GM08714 (cell line): ENCODE measurements around the gene DKC1.
"Not testable (repeated sequence)": the region's sequence is repeated elsewhere in the genome, so short reads cannot be mapped to it uniquely, and the experiment has no call there.

Source experiments
- H3K4me3 ChIP-seq: fragments of 200-500 bp; sonication (Bioruptor generic); 2 replicates; pipeline ENCODE4 v1.5.1; 2014; ENCODE audit warnings: mild to moderate bottlenecking, low read length, inconsistent platforms
- ZNF274 ChIP-seq: IDR thresholded peaks from 2 replicates; pipeline ENCODE4 v1.6.1; 2012; ENCODE audit warnings: mild to moderate bottlenecking, low read depth, low read length

The DKC1 gene

DNA sequence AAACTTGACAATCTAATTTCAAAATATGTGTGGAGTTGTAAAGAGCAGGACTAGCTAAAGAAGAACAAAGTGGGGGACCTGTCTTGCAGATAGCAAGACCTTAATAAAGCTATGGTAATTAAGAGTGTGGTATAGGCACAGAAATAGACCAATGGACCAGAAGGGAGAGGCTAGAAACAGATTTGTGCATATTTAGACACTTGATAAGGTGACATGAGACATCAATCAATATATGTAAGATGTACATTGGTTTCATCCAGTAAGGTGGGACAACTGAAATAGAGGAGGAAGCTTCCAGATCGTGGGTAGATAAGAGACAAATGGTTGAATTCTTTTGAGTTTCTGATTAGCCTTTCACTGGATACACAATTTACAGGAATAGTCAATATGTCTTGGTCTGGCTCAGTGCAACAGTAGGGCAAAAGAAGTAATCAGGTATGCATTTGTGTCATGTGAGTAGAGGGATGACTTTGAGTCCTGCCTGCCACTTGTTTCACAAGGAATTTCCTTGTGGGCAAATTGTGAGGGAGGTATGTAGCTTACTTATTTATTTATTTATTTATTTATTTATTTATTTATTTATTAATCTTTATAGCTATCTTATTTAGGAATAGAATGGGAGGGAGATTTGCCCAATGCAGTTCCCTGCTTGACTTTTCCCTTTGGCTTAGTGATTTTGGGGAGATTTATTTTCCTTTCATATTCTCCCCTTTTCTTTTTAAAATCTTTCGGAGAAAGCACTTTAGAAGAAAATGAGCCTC lies 49.9 kb downstream of the DKC1 start:
- H3K4me3 ChIP-seq: no peak overlapping the region
- TF ChIP-seq ZNF274: no peak

DNA sequence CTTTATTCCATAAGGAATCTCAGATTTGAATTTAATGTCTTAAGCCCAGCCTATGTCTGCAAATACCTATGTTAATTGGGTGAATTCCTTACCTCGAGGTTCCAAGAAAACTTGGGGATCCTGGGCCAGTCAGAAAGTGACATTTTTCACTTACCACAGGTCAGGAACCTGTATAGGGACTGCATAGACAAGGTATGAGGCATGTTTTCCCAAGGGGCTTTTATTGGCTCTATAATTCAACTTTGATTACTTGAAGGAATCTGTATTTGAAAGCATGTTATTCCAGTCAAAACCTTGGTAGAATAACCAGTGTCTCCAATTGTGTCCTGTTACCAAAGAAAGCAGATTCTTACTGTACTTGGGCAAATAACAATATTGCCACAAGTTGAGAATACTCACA lies 51.1 kb downstream of the DKC1 start:
- no peak for TF ChIP-seq ZNF274
- no peak overlapping the region for H3K4me3 ChIP-seq

DNA sequence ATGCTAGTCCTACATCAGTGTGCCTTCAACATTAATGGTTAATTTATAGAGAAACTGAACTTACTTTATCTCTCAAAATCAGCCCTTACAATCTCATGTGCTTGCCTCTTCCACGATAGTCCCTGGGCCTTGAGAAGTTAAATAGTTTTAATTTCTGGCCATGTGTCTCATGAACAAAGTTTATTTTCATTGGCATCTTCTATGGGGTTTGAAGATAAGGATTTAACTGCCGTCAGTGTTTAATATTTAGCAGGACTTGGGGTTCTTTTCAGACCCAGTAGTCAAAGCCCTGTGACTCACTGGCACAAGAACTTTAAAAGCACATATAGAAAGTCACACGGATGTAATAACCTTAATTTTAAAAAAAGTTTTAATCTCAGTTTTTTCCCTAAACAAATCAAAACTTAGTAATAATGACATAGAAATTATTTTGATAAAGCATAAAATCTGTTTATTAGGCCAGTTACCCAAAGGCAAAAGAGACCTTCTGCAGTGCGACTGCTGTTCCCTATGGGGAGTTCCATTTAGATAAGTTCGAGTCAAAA lies 52.7 kb downstream of the DKC1 start:
- no peak for TF ChIP-seq ZNF274
- H3K4me3 ChIP-seq: no peak overlapping the region

DNA sequence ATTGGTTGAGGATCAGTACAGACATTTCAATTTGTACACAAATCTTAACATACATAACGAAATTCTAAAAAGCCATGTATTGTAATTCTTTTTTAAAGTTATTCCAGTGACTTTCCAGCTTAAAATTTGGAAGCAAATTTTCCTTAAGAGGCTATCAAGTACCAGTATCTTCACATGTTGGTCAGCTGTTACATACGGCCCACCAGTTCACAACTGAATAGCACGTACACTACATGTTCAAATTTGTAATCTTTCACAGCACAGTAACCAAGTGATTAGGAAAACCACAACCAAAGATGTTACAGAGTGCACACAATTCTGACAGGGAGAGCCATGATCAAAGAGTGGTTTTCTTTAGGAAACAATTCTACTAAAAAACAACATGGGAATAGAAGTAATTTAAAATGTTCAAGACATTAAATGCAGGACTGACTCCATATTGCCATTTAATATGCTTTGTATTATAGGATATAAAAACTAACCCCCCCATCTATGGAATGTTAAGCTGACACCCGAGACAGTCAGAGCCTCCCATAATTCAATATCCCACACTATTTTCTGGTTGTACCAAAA lies 53.7 kb downstream of the DKC1 start:
- H3K4me3 ChIP-seq: not testable (repeated sequence)

DNA sequence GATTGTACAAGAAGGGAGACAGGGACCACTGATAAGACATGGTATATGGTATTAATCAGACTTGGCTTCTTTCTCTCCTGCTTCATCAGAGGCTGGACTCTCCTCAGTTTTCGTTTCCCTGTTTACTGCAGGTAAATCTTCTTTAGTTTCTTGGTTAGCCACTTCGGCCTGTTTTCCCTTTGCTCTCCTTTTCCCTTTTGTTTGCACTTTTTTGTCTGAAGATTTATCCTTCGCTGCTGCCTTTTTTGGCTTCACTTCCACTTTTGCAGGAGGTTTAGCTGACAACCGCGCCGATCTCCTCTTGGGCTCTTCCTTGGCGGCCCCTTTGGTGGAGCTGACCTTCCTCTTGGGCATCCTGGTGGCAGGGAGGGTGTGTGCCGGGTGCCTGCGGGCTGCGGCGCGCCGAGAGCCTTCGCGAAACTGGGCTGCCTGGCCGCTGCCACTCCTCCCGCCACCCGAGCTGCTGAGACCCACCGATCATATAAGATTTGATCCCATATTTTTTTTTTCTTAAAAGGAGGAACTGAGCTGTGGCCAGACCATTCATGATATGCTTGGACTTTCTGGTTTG lies 54.5 kb downstream of the DKC1 start:
- not testable (repeated sequence) for H3K4me3 ChIP-seq

DNA sequence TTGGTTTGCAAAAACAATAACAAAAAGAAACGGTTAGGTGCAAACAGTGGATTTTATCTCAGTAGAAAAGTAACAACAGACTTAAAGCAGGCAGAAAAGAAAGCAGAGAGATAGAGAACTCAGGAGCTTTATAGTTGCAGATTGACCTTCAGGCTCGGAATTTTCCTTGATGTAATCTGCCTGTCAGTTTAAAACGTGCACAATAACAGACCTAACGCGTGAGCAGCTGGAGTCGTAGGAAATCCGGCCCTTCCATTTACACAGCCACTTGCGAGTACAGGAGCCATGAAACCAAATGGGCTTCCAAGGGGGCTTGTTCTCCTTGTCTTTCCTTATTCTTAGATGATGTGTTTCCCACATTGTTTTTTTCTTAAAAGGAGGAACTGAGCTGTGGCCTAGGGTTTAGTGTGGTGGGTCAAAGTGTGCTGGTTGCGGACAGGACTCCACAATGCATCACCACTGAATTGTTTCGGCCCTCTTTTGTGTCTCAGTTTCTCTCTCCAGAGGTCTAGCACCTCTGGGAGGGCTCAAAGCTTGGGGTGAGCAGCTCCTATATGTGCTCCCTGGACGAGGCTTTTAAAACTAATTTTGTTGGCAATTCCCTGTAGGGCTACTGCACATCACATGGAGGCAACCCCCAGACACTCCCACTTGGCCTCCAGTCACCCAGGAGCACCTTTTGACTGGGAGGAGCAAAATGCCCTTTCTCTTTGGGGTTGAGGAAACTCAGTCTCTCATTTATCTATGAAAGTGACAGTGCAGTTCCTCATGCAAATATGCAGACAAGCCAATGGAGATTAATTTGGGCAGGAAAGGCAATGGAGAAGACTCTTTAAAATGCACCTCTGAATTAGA lies 56.5 kb downstream of the DKC1 start:
- no peak for TF ChIP-seq ZNF274

DNA sequence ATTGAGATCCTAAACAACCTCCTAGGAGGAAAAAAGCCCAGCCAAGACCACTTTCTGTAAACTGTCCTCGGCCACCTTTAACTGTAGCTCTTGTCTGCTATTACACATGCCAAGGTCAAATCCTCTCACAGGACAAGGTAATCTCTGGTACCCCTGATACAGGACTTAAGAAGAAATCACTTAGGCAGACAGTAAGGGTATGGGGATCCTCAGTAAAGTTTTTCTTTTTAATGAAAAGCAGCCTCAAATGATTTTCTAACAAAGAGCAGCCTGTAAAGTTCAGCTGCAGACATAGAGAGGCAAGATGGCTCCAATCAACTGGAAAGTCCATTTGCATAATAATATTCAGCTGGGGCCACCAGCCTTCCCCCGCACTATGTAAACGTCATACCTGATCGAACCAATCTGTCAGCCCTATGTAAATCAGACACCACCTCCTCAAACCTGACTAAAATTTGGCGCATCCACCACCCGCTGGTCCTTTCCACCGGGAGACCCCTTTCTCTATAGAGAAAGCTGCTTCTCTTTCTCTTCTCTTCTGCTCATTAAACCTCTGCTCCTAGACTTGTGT lies 57.2 kb downstream of the DKC1 start:
- no peak for TF ChIP-seq ZNF274
- no peak overlapping the region for H3K4me3 ChIP-seq

More for the DNA sequence above, 56.5 kb downstream of the DKC1 start:
- no peak overlapping the region for H3K4me3 ChIP-seq

DNA sequence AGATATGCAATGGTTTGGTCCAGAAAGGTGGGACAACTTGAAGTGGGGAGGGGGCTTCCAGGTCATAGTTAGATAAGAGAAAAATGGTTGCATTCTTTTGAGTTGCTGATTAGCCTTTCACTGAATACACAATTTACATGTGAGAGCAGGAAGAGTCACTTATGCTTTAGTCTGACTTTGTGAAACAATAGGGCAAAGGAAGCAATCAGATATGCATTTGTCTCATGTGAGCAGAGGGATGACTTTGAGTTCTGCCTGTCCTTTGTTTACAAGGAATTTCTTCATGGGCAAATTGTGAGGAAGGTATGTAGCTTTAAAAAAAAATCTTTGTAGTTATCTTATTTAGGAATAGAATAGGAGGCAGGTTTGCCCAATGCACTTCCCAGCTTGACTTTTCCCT lies 58.9 kb downstream of the DKC1 start:
- H3K4me3 ChIP-seq: no peak overlapping the region
- TF ChIP-seq ZNF274: no peak

DNA sequence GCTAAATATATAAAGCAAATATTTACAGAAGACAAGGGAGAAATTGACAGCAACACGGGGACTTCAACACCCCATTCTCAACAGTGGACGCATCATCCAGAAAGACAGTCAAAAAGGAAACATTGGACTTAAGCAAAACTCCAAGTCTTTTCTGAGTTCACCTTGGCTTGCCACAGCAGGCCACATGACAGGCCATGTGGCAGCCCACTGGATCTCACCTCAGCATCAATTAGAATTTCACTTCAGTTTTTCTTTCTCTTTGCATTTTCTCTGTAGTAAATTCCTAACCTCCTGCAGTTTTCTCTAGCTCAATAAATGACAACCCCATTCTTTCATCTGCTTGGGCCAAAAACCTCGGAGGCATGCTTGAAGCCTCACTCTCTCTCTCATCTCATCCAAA lies 59.4 kb downstream of the DKC1 start:
- TF ChIP-seq ZNF274: no peak
- H3K4me3 ChIP-seq: no peak overlapping the region

DNA sequence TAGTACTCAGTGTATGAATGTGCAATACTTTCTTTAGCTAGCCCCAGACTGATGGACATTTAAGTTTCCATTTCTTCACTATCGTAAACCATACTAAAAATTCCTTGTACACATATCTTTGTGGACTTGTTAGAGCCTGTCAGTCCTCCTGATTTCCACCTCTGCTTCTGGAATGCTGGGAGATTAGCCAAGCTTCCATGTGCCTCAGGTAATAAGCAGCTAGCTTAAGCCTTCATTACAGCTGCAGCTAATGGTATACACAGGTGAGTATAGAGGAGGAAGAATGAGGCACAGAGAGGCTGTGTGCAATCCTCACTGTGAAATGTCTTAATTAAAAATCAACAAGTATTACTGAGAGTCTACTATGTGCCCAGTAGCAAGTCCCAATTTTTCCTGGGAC lies 62.0 kb downstream of the DKC1 start:
- no peak overlapping the region for H3K4me3 ChIP-seq
- TF ChIP-seq ZNF274: no peak

DNA sequence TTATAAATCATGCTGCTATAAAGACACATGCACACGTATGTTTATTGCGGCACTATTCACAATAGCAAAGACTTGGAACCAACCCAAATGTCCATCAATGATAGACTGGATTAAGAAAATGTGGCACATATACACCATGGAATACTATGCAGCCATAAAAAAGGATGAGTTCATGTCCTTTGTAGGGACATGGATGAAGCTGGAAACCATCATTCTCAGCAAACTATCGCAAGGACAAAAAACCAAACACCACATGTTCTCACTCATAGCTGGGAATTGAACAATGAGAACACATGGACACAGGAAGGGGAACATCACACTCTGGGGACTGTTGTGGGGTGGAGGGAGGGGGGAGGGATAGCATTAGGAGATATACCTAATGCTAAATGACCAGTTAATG lies 62.9 kb downstream of the DKC1 start:
- H3K4me3 ChIP-seq: not testable (repeated sequence)
